LNCAP (cell line): ENCODE data around the gene LRRC61.

Experiments used
- TF ChIP-seq, protein P1 (sequence below): fragments of 450-650 bp; IDR thresholded peaks from 2 replicates; pipeline ENCODE4 v1.5.1; 2017; ENCODE audit warnings: mild to moderate bottlenecking

The LRRC61 gene

GRCh38 chr7:150342121-150342408, 18.9 kb downstream of the LRRC61 start:
- TF ChIP-seq, protein P1, sequence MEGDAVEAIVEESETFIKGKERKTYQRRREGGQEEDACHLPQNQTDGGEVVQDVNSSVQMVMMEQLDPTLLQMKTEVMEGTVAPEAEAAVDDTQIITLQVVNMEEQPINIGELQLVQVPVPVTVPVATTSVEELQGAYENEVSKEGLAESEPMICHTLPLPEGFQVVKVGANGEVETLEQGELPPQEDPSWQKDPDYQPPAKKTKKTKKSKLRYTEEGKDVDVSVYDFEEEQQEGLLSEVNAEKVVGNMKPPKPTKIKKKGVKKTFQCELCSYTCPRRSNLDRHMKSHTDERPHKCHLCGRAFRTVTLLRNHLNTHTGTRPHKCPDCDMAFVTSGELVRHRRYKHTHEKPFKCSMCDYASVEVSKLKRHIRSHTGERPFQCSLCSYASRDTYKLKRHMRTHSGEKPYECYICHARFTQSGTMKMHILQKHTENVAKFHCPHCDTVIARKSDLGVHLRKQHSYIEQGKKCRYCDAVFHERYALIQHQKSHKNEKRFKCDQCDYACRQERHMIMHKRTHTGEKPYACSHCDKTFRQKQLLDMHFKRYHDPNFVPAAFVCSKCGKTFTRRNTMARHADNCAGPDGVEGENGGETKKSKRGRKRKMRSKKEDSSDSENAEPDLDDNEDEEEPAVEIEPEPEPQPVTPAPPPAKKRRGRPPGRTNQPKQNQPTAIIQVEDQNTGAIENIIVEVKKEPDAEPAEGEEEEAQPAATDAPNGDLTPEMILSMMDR = no peak

GRCh38 chr7:150343225-150343624, 20.1 kb downstream of the LRRC61 start:
- TF ChIP-seq, protein P1 = no peak

DNA sequence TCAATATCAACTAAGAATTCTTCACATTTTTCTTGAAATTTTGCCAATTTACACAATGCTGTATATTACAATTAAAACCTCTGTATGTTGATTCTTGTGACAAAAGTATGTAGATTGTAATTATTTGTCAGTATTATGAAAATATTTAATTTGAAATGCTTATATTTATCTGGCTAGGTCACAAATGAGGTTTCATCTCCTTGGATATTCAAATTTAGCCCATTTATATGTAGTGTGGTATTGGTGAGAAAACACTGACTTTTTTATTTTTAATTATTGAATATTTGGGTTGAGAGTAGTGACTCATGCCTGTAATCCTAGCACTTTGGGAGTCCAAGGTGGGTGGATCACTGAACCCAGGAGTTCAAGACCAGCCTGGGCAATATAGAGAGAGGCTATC, 21.1 kb downstream of the LRRC61 start:
- TF ChIP-seq, protein P1 = no peak

DNA sequence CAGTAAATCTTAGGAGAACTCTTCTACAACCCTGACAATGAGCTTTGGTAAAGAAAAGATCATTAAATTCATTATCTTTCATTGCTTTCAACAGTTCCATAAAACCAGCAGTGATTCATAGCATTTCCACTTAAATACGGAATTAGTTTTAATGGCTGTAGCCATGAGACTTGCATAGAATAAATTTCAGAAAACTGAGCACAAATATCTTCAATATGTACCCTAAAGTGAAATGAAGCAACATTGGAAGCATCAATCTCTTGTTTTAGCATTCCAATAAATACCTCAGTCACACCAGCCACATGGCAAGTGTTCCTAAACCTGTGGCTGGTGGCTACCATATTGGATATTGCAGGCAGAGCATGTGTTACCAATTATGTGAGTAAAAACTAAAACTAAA, 21.9 kb downstream of the LRRC61 start:
- TF ChIP-seq, protein P1 = no peak

DNA sequence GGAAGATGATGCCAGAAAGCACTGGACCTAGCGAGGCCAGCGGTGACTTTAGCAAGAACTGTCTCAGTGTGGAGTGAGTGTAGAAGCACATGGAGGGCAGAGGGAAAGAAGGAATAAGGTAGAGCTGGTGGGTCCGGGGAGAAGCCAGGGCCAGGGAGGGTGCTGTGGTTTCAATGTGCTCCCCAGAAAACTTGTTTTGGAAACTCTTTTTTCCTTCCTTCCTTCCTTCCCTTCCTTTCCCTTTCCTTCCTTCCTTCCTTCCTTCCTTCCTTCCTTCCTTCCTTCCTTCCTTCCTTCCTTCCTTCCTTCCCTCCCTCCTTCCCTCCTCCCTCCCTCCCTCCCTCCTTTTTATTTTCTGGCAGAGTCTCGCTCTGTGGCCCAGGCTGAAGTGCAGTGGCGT, 23.8 kb downstream of the LRRC61 start:
- TF ChIP-seq, protein P1 = no peak

GRCh38 chr7:150351587-150352194, 28.5 kb downstream of the LRRC61 start:
- TF ChIP-seq, protein P1 = no peak

- TF ChIP-seq, protein P1 = no peak
Measured at GRCh38 chr7:150355666-150356059, 32.5 kb downstream of the LRRC61 start.

DNA sequence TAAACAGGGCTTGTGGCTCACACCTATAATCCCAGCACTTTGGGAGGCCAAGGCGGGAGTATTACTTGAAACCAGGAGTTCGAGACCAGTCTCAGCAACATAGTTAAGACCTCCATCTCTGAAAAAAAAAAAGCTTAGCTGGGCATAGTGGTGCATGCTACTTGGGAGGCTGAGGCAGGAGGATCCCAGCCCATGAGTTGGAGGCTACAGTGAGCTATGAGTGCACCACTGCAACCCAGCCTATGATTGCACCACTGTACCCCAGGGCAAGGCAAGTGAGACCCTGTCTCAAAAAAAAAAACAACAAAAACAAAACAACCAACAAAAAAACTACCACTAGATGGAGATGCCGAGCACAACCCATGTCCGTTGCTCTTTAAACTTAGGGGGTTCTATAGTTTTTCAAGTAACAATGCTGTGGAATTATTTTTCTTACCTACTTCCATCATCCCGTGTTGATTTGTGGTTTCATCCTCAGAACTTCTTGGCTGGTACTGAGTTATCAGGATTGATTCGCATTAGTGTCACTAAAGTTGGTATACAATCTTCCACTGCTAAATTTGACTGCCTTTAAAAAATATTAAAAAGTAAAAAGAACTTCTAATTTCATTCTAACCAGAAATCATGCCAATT, 33.2 kb downstream of the LRRC61 start:
- TF ChIP-seq, protein P1 = peak; percentile 73
